Coronary artery (tissue), 2 donors: Measurements from ENCODE around the gene GPNMB.

Experiments
- DNase-seq: peaks from one replicate; pipeline ENCODE4 v3.0.0-alpha.2; 2017; ENCODE audit warnings: low spot score
- H3K27ac ChIP-seq, 2 donors: fragments of 200-600 bp; sonication (generic); one replicate each; pipeline ENCODE4 v1.5.1; 2016 to 2019
- H3K4me3 ChIP-seq: fragments of 200-600 bp; sonication (generic); 2 replicates; pipeline ENCODE4 v1.5.1; 2016; ENCODE audit warnings: mild to moderate bottlenecking, moderate library complexity
- TF ChIP-seq, protein P1 (sequence below): fragments of 200-600 bp; sonication (generic); IDR thresholded peaks from one replicate; pipeline ENCODE4 v1.5.1; 2019; ENCODE audit warnings: antibody characterized with exemption

GPNMB gene

DNA sequence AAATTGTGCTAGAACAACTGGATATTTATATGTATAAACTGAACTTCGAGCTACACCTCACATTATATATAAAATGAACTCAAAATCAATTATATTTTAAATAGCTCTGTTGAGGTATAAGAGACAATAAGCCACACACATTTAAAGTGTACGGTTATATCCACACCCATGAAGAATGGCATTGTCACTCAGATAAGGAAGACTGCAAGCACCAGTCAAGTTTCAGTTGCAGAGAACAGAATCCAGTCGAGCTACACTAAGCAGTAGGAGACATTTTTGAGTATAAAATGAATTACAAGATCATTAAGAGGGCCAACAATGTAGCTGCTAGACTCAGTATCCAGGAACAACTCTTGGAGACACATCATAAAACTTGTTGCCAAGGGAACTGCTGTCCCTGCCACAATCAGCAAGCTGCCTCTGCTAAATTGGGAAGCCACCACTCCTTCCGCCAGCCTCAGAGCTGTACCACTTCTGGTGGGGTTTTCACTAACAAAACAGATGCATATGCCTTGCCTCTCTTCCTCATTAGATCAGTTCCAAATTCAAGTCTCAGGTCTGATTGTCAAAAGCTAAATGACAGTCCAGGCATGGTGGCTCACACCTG lies 19.6 kb upstream of the GPNMB start:
- DNase-seq, result no peak
- Histone ChIP-seq H3K4me3 (no peak overlapping the region), H3K27ac (no peak overlapping the region)
- TF ChIP-seq, protein P1, sequence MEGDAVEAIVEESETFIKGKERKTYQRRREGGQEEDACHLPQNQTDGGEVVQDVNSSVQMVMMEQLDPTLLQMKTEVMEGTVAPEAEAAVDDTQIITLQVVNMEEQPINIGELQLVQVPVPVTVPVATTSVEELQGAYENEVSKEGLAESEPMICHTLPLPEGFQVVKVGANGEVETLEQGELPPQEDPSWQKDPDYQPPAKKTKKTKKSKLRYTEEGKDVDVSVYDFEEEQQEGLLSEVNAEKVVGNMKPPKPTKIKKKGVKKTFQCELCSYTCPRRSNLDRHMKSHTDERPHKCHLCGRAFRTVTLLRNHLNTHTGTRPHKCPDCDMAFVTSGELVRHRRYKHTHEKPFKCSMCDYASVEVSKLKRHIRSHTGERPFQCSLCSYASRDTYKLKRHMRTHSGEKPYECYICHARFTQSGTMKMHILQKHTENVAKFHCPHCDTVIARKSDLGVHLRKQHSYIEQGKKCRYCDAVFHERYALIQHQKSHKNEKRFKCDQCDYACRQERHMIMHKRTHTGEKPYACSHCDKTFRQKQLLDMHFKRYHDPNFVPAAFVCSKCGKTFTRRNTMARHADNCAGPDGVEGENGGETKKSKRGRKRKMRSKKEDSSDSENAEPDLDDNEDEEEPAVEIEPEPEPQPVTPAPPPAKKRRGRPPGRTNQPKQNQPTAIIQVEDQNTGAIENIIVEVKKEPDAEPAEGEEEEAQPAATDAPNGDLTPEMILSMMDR, result no peak

DNA sequence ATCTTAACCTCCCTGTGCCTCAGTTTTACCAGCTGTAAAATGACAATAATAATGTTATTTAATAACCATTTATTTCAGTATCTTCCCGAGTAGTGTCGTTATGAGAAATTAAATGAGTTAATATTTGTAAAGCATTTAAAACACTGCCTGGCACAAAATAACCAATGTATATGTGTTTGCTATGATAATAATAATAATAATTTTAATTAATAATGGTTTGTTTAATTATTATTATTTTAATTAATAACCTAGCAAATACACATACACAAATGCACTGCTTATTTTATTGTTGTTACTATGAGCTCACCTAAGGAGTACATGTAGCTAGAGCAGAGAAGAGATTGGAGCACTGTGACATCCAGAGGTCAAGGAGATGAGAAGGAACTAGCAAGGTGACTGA lies 18.2 kb upstream of the GPNMB start:
- DNase-seq, result no peak

DNA sequence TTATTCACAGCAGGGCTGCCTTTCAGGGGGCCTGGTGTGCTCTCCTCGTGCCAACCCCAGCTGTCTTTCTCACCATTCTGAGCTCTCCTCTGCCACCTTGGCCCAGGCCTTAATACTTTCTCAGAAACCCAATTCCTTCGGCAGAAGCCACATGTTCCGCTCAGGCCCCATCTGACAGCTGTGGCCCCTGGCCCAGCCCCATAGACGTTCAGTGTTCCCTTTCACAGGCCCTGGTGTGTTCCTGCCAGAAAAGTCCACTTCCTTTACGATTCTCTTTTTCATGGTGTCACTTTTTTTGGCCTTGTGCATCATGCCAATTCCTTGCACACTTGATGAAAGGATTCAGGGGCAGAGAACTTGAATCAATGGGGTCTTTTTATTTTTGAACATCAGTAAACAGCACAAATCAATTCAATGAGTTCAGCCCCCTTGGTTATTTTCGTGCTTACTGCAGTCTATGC lies 15.9 kb upstream of the GPNMB start:
- TF ChIP-seq, protein P1, result no peak
- no peak for DNase-seq
- Histone ChIP-seq H3K27ac (no peak overlapping the region), H3K4me3 (no peak overlapping the region)

More for the DNA sequence above, 18.2 kb upstream of the GPNMB start:
- TF ChIP-seq, protein P1, result no peak
- Histone ChIP-seq H3K4me3 (no peak overlapping the region), H3K27ac (no peak overlapping the region)

DNA sequence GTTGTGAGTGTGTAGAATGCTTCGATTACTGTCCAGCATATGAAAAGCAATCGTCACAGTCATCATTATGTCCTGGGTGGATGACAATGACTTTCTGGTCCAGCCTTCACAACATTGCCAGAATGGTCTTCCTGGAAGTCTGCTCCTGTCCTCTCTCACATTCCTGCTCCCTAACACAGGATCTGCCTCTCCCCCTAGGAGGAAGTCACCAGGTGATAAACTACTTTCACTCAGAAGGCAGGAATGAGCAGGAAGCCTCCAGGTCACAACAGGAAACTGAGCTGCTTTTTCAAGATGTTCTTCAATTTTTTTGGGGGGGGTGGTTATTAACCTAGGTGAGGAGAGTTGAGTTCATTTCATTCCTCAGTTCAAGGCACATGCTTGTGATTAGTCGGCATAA lies 13.6 kb upstream of the GPNMB start:
- TF ChIP-seq, protein P1, result no peak
- no peak for DNase-seq
- no peak overlapping the region for H3K4me3 ChIP-seq
- H3K27ac ChIP-seq, result no peak overlapping the region

DNA sequence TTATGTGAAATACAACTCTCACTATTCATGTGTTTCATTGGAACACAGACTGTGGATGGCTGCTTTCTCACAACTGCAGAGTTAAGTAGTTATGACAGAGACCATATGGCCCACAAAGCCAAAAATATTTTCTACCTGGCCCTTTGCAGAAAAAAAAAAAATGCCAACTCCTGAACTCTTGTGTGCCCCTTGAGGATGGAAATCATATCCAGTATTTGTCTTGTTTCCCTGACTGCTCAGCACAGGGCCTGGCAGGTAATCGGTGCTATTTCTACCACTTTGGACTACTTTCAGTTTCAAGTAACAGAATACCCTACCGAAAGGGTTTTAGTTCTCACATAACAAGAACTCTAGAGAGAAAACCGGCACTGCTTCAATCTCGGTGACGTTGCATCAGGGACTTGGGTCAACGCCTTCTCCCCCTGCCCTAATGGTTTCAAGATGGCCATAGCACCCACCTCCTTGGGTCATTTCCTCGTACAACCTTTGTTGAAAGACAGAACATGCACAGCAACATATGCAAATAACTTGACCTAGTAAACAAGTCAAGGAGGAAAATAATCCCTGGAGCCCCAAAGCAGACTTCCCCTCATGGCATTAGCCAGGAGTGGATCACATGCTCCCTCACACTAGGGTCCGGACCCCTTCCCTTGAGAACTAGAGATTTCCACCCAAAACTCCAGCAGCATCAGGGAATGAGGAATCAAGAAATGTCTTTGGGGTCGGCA lies 11.8 kb upstream of the GPNMB start:
- DNase-seq, result no peak
- H3K4me3 ChIP-seq, result no peak overlapping the region
- H3K27ac ChIP-seq, result no peak overlapping the region
- TF ChIP-seq, protein P1, result no peak

DNA sequence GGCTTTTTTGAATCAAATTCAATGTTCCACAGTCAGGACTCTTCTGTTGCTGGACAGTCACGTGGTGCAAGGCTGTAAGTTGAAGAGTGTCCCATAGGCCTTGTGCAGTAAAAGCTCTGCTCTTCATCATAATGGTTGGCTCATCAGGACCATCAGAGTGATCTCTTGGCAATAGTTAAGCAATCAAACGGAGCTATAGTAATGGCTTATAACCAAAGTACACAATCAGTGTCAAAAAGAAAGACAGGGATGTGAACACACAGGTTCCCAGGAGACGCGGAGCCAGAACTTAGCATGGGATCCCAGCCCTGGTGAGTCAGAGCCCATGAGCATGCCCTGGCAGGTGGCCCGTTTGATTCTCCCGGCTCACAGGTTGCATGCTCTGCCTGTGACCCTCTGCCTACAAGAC lies 10.8 kb upstream of the GPNMB start:
- Histone ChIP-seq H3K4me3 (no peak overlapping the region), H3K27ac (no peak overlapping the region)
- no peak for DNase-seq
- TF ChIP-seq, protein P1, result no peak

DNA sequence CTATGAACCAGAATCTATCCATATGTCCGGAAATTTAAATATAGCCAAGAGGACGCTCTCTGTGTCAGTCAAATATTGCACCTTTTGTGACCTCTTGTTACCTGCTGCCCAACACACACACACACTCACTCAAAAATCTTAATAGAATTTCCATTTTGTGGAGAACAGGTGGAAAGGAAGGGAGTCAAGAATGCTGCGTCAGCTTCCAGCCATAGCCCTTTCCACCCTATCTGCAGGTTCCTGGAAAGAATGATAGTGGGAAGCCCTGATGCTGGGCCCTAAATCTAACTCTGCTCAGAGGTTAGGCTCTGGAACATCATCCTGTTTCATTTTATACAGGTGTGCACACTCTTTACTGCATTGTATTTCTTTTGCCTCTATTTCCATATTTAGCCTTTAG lies 9.6 kb upstream of the GPNMB start:
- no peak for DNase-seq
- no peak overlapping the region for H3K4me3 ChIP-seq
- no peak overlapping the region for H3K27ac ChIP-seq
- TF ChIP-seq, protein P1, result no peak
